Bronchial epithelial cell (primary cell): ENCODE results near the gene NANOGP8. TPM values are rescaled to one million over a fixed set of nuclear protein-coding genes. Genes with fewer than 3 reads are reported as not detected.
A peak's percentile ranks its signal among the peaks of the same experiment; 100 is the strongest.

ENCODE experiments used
- DNase-seq: peaks from one replicate; pipeline ENCODE4 v3.0.0-alpha.2; 2010; ENCODE audit warnings: low read depth
- FAIRE-seq: peaks from 2 replicates; lab custom pipeline; 2011; peaks lifted over from hg19 to GRCh38; lab: Jason Lieb, UNC
- H3K27me3 ChIP-seq: 2 replicates; pipeline ENCODE4 v1.5.1; 2011; ENCODE audit warnings: low read length; ENCODE audit not compliant: control insufficient read depth, insufficient read depth
- H3K36me3 ChIP-seq: 2 replicates; pipeline ENCODE4 v1.5.1; 2011; ENCODE audit warnings: low read length; ENCODE audit not compliant: control insufficient read depth, insufficient read depth
- H3K4me3 ChIP-seq: 2 replicates; pipeline ENCODE4 v1.5.1; 2011; ENCODE audit warnings: mild to moderate bottlenecking, low read depth, low read length, control low read depth
- CTCF ChIP-seq: IDR thresholded peaks from 2 replicates; pipeline ENCODE4 v1.5.1; 2011; ENCODE audit warnings: mild to moderate bottlenecking, moderate library complexity, low read length, control low read depth, inconsistent platforms; ENCODE audit not compliant: insufficient read depth, severe bottlenecking
- total RNA-seq: library from RNA; depleted of rRNA; stranded (reverse); fragments of >200 nt; gene quantifications from 2 replicates; pipeline ENCODE4 v1.2.1, GENCODE V29; 2014

NANOGP8 gene
- total RNA-seq, 1 donor from 2014 or later, result not detected

DNA sequence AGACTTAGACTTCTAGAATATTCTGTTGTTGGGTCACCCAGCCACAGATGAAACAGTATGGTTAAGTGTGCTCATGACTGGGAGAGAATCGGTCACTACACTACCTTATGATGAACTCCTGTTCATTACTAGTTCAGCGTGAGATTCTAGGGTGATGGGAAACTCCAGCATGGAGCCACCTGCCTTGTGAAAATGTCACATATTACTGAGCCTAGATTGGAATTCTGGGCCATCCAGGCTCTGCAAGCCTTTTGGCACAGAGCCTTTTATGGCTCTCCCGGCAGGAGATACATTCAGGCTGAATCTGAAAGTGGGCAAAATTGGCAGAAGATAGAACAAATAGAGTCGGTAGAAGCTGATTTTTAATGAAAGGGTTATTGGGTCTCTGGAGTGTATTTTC lies 19.0 kb downstream of the NANOGP8 start:
- TF ChIP-seq CTCF, result no peak
- FAIRE-seq, result no peak

DNA sequence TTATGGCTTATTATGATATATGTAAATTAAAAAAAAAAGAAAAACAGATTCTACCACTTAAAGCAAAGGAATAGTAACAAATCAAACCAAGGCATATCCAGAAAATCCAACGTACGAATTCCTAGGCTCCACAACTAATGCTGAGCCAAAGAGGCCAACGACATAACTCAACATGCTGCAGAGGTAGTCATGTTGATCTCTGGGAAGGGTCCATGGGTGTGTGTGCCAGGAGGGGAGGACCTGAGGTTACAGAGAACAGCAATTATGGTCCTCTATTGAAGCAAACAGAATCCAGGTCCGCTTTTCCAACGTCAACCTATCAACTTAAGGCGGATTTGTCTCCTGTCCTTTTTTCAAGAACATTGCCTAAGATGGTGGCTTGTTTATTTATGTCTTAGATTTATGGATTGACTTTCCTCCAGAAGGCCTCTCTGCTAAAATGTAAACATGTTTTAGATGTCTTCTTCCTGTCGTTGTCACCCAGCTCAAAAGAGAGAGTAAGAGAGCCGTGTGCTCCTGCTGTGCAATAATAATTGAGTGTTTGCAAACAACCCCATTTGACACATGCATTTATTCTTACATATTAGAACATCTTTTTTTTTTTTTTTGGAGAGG lies 20.4 kb downstream of the NANOGP8 start:
- DNase-seq, result no peak
- FAIRE-seq, result no peak
- H3K27me3 ChIP-seq, result no peaks in the 10 kb centered on the region
- H3K4me3 ChIP-seq, result no peak overlapping the region
- TF ChIP-seq CTCF, result no peak
- no peaks in the 10 kb centered on the region for H3K36me3 ChIP-seq

More for the DNA sequence above, 19.0 kb downstream of the NANOGP8 start:
- H3K36me3 ChIP-seq, result no peaks in the 10 kb centered on the region
- no peak for DNase-seq
- H3K27me3 ChIP-seq, result no peaks in the 10 kb centered on the region
- no peak overlapping the region for H3K4me3 ChIP-seq

DNA sequence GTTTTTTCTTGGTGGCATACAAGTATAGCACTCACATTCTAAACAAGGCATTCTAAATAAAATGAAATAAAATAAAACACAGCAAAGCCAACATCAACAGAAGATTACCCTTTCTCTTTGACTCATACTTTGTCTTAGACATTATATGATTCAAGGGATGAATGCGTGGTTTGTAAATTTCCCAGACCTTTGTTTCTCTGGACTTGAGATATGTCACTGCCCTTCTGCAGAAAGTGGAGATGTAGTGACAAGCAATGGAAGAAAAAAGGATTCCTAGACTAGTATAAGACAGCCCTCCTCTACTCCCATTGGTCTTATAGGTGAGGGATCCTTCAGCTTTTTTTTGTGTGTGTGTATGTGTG lies 22.4 kb downstream of the NANOGP8 start:
- FAIRE-seq (no peak), DNase-seq (peak; percentile 41)
- Histone ChIP-seq H3K27me3 (no peaks in the 10 kb centered on the region), H3K4me3 (no peak overlapping the region), H3K36me3 (no peaks in the 10 kb centered on the region)
- TF ChIP-seq CTCF, result no peak

- DNase-seq, result no peak
- H3K4me3 ChIP-seq, result no peak overlapping the region
- TF ChIP-seq CTCF, result no peak
- no peaks in the 10 kb centered on the region for H3K36me3 ChIP-seq
- H3K27me3 ChIP-seq, result no peaks in the 10 kb centered on the region
- FAIRE-seq, result no peak
Measured at GRCh38 chr15:35061825-35062737, 23.0 kb downstream of the NANOGP8 start.

DNA sequence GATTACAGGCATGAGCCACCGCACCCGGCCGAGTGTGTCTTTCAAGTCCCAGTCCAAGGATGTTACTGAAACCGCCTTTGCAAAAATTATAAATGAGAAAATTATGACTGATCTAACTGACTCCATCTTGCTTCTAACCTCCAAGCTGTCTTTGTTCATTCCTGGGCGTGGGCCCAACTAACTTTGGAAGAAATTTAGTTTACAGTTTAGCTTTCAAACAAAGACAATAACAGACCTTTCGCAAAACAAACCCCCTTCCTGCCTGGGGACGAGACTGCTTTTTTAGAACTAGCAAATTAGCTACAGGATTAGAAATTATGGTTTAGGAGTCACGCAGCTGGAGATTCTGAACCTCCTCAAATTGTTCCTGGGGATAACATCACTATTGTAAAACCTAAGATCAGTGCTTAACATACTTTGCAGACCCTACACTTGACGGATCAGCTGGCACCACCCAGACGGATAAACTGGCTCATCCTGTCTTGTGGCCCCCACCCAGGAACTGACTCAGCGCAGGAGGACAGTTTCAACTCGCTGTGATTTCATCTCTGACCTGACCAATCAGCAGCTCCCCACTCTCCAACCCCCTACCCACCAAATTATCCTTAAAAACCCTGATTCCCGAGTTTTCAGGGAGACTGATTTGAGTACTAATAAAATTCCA lies 23.8 kb downstream of the NANOGP8 start:
- Histone ChIP-seq H3K36me3 (no peaks in the 10 kb centered on the region), H3K4me3 (no peak overlapping the region), H3K27me3 (no peaks in the 10 kb centered on the region)
- DNase-seq (peak; percentile 50), FAIRE-seq (no peak)
- TF ChIP-seq CTCF, result no peak
